ENCODE data around the gene DUSP22.

The DUSP22 gene

DNA sequence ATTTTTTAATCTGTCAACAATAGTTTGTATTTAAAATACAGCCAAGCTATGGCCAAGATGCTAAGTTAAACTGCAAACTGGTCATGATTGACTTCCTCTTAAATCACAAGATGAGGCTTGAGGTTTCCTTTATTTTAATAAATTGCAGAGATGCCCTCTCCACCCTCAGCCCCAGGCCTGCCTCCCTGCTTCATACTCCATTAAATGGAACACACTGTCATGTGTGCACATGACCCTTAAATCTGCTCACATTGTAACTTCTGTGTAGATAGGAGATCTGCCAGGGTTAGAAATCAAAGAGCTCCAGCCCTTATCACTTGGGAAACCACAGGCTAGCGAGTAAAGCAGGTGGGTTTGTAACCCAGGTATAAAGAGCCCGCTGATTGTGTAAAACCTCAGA, 20.8 kb downstream of the DUSP22 start:
- TF ChIP-seq FOXP2 (optimal IDR thresholded peaks at IDR 0.05; ENCODE audit: borderline replicate concordance, extremely low read depth, extremely low read length, insufficient read depth): no peak
- TF ChIP-seq, protein P1, sequence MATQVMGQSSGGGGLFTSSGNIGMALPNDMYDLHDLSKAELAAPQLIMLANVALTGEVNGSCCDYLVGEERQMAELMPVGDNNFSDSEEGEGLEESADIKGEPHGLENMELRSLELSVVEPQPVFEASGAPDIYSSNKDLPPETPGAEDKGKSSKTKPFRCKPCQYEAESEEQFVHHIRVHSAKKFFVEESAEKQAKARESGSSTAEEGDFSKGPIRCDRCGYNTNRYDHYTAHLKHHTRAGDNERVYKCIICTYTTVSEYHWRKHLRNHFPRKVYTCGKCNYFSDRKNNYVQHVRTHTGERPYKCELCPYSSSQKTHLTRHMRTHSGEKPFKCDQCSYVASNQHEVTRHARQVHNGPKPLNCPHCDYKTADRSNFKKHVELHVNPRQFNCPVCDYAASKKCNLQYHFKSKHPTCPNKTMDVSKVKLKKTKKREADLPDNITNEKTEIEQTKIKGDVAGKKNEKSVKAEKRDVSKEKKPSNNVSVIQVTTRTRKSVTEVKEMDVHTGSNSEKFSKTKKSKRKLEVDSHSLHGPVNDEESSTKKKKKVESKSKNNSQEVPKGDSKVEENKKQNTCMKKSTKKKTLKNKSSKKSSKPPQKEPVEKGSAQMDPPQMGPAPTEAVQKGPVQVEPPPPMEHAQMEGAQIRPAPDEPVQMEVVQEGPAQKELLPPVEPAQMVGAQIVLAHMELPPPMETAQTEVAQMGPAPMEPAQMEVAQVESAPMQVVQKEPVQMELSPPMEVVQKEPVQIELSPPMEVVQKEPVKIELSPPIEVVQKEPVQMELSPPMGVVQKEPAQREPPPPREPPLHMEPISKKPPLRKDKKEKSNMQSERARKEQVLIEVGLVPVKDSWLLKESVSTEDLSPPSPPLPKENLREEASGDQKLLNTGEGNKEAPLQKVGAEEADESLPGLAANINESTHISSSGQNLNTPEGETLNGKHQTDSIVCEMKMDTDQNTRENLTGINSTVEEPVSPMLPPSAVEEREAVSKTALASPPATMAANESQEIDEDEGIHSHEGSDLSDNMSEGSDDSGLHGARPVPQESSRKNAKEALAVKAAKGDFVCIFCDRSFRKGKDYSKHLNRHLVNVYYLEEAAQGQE (IDR thresholded peaks at IDR 0.05; ENCODE audit: insufficient read depth in 1 of 2, low read depth in 2 of 2, low read length in 2 of 2): no peak
- no peak for TF ChIP-seq TAF1 (IDR thresholded peaks at IDR 0.05; ENCODE audit: borderline replicate concordance, insufficient read depth, low read length)
- no peak for TF ChIP-seq SIN3A (IDR thresholded peaks at IDR 0.05; ENCODE audit: borderline replicate concordance, insufficient read depth, low read length)
- TF ChIP-seq POLR2AphosphoS5 (IDR thresholded peaks at IDR 0.05; ENCODE audit: low read depth, low read length): no peak

DNA sequence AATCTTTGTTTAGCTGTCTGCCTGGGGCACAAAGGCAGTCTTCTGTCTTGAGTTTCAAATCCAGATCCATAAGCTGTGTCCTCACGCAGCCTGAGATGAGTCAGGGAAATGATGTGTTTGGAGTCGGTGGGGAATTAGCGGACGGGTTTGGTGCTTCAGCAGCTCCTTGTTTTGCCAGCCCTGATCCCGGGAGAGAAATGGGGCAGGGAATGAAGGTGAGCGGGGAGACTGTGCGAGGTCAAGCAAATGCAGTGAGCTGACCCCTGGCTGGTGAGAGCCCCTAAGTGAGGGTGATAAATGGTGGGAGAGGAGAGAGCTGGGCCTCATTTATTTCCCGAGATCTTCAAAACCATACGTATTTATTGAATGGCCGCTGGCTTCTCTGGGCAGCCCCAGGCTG, 21.6 kb downstream of the DUSP22 start:
- TF ChIP-seq SIN3A (IDR thresholded peaks at IDR 0.05; ENCODE audit: borderline replicate concordance, insufficient read depth, low read length): no peak
- TF ChIP-seq TAF1 (IDR thresholded peaks at IDR 0.05; ENCODE audit: borderline replicate concordance, insufficient read depth, low read length): no peak
- no peak for TF ChIP-seq POLR2AphosphoS5 (IDR thresholded peaks at IDR 0.05; ENCODE audit: low read depth, low read length)
- TF ChIP-seq, protein P1 (IDR thresholded peaks at IDR 0.05; ENCODE audit: insufficient read depth in 1 of 2, low read depth in 2 of 2, low read length in 2 of 2): no peak
- no peak for TF ChIP-seq FOXP2 (optimal IDR thresholded peaks at IDR 0.05; ENCODE audit: borderline replicate concordance, extremely low read depth, extremely low read length, insufficient read depth)

DNA sequence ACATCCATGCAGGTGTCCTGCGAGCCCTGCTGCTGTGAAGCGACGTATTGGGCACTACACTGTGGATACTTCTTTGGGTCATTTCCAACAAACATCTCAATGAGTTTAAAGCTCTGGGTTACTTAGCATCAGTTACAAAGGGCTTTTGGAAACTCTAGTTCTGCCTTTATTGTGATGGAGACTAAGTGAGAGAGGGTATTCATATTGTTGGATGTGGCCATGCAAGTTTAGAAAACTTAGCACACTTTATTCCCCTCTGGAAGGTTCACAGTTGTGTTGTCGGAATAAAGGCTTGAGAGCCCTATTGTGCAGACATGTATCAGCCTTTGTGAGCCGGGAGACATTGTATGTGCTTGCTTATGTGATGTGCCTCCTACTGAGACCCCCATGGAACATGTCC, 22.1 kb downstream of the DUSP22 start:
- TF ChIP-seq SIN3A (IDR thresholded peaks at IDR 0.05; ENCODE audit: borderline replicate concordance, insufficient read depth, low read length) (no peak), POLR2AphosphoS5 (IDR thresholded peaks at IDR 0.05; ENCODE audit: low read depth, low read length) (no peak), FOXP2 (optimal IDR thresholded peaks at IDR 0.05; ENCODE audit: borderline replicate concordance, extremely low read depth, extremely low read length, insufficient read depth) (no peak), TAF1 (IDR thresholded peaks at IDR 0.05; ENCODE audit: borderline replicate concordance, insufficient read depth, low read length) (no peak)
- TF ChIP-seq, protein P1 (IDR thresholded peaks at IDR 0.05; ENCODE audit: insufficient read depth in 1 of 2, low read depth in 2 of 2, low read length in 2 of 2): no peak

DNA sequence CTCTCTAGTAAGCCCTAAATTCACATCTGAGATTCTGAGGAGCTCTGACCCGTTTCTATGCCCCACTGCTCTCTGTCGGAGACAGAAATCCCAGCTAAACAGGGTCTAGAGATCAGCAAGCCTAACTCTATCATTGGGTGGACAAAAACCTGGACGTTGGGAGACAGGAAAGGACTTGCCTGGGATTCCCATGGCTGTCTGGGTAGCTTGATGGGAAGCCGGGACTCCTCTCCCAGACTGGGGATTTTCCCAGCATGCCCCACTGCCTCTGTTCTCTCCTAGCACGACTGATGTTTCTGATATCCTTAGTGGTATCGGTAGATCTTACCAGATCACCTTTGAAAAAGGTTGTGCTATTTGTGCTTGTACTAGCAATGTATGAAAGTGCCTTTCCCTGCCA, 22.9 kb downstream of the DUSP22 start:
- TF ChIP-seq, protein P1 (IDR thresholded peaks at IDR 0.05; ENCODE audit: insufficient read depth in 1 of 2, low read depth in 2 of 2, low read length in 2 of 2): no peak
- TF ChIP-seq SIN3A (IDR thresholded peaks at IDR 0.05; ENCODE audit: borderline replicate concordance, insufficient read depth, low read length): no peak
- TF ChIP-seq POLR2AphosphoS5 (IDR thresholded peaks at IDR 0.05; ENCODE audit: low read depth, low read length): no peak
- TF ChIP-seq TAF1 (IDR thresholded peaks at IDR 0.05; ENCODE audit: borderline replicate concordance, insufficient read depth, low read length): no peak
- TF ChIP-seq FOXP2 (optimal IDR thresholded peaks at IDR 0.05; ENCODE audit: borderline replicate concordance, extremely low read depth, extremely low read length, insufficient read depth): no peak

All from PFSK-1 (cell line).